H9 (cell line): Measurements from ENCODE around the gene PLEKHG3. TPM values are rescaled to one million over a fixed set of nuclear protein-coding genes. Genes with fewer than 3 reads are reported as not detected.

Experiments
- DNase-seq: peaks from one replicate; pipeline ENCODE4 v3.0.0-alpha.2; 2017
- H2AFZ ChIP-seq: one replicate; pipeline ENCODE4 v1.6.1; 2013; ENCODE audit warnings: mild to moderate bottlenecking, low read length, control low read depth, moderate library complexity
- H2AK5ac ChIP-seq: 2 replicates; pipeline ENCODE4 v1.6.1; 2013; ENCODE audit warnings: low read length, control low read depth, mixed read lengths; ENCODE audit not compliant: insufficient read length
- H2BK120ac ChIP-seq: one replicate; pipeline ENCODE4 v1.6.1; 2013; ENCODE audit warnings: low read depth, mild to moderate bottlenecking, low read length, control low read depth, inconsistent platforms; ENCODE audit not compliant: poor library complexity, severe bottlenecking
- H2BK12ac ChIP-seq: 2 replicates; pipeline ENCODE4 v1.6.1; 2013; ENCODE audit warnings: low read length, control low read depth, mixed read lengths, low read depth; ENCODE audit not compliant: insufficient read length
- H2BK15ac ChIP-seq: 2 replicates; pipeline ENCODE4 v1.6.1; 2013; ENCODE audit warnings: low read depth, low read length, control low read depth
- H2BK20ac ChIP-seq: one replicate; pipeline ENCODE4 v1.6.1; 2013; ENCODE audit warnings: low read depth, mild to moderate bottlenecking, low read length, control low read depth, inconsistent platforms; ENCODE audit not compliant: poor library complexity, severe bottlenecking
- H2BK5ac ChIP-seq: 2 replicates; pipeline ENCODE4 v1.6.1; 2013; ENCODE audit warnings: low read length, control low read depth, mixed read lengths; ENCODE audit not compliant: insufficient read length
- H3K14ac ChIP-seq: 2 replicates; pipeline ENCODE4 v1.6.1; 2013; ENCODE audit warnings: low read length, control low read depth; ENCODE audit not compliant: insufficient read depth
- H3K18ac ChIP-seq: 2 replicates; pipeline ENCODE4 v1.6.1; 2013; ENCODE audit warnings: low read depth, mild to moderate bottlenecking, mixed read lengths, low read length, control low read depth; ENCODE audit not compliant: insufficient read length
- H3K23ac ChIP-seq: 2 replicates; pipeline ENCODE4 v1.6.1; 2013; ENCODE audit warnings: low read length, control low read depth, mixed read lengths, low read depth; ENCODE audit not compliant: insufficient read length
- H3K23me2 ChIP-seq: 2 replicates; pipeline ENCODE4 v1.6.1; 2013; ENCODE audit warnings: low read depth, mild to moderate bottlenecking, mixed read lengths, low read length, control low read depth; ENCODE audit not compliant: insufficient read length, poor library complexity, severe bottlenecking
- H3K27ac ChIP-seq: 2 replicates; pipeline ENCODE4 v1.5.1; 2013; ENCODE audit warnings: low read length, control low read depth, mixed read lengths, low read depth; ENCODE audit not compliant: insufficient read length
- H3K27me3 ChIP-seq: 2 replicates; pipeline ENCODE4 v1.6.1; 2013; ENCODE audit warnings: low read length, control low read depth, inconsistent platforms; ENCODE audit not compliant: insufficient read depth
- H3K4ac ChIP-seq: 2 replicates; pipeline ENCODE4 v1.6.1; 2013; ENCODE audit warnings: low read depth, mild to moderate bottlenecking, control low read depth, inconsistent platforms, low read length, moderate library complexity
- H3K4me1 ChIP-seq: 2 replicates; pipeline ENCODE4 v1.6.1; 2013; ENCODE audit warnings: low read length, control low read depth, inconsistent platforms; ENCODE audit not compliant: insufficient read depth
- H3K4me2 ChIP-seq: 2 replicates; pipeline ENCODE4 v1.6.1; 2013; ENCODE audit warnings: low read length, control low read depth, mixed read lengths; ENCODE audit not compliant: insufficient read length, insufficient read depth
- H3K56ac ChIP-seq: 2 replicates; pipeline ENCODE4 v1.6.1; 2013; ENCODE audit warnings: low read depth, mild to moderate bottlenecking, mixed read lengths, low read length, control low read depth; ENCODE audit not compliant: insufficient read length
- H3K79me1 ChIP-seq: 2 replicates; pipeline ENCODE4 v1.6.1; 2013; ENCODE audit warnings: low read depth, mild to moderate bottlenecking, moderate library complexity, low read length, control low read depth, inconsistent platforms; ENCODE audit not compliant: insufficient read depth, poor library complexity, severe bottlenecking
- H3K79me2 ChIP-seq: 2 replicates; pipeline ENCODE4 v1.6.1; 2013; ENCODE audit warnings: low read length, control low read depth, inconsistent platforms; ENCODE audit not compliant: insufficient read depth
- H3K9ac ChIP-seq: 2 replicates; pipeline ENCODE4 v1.6.1; 2013; ENCODE audit warnings: low read length, control low read depth, mixed read lengths; ENCODE audit not compliant: insufficient read length; ENCODE audit errors: extremely low read depth
- H3K9me3 ChIP-seq: one replicate; pipeline ENCODE4 v1.6.1; 2013; ENCODE audit warnings: low read depth, low read length, inconsistent platforms; ENCODE audit not compliant: control insufficient read depth
- H3T11ph ChIP-seq: one replicate; pipeline ENCODE4 v1.6.1; 2013; ENCODE audit warnings: mild to moderate bottlenecking, low read length, control low read depth, inconsistent platforms
- H4K20me1 ChIP-seq: one replicate; pipeline ENCODE4 v1.6.1; 2013; ENCODE audit not compliant: control insufficient read depth, insufficient read length, insufficient read depth
- H4K5ac ChIP-seq: 2 replicates; pipeline ENCODE4 v1.6.1; 2013; ENCODE audit warnings: low read depth, mild to moderate bottlenecking, mixed read lengths, low read length, control low read depth; ENCODE audit not compliant: insufficient read length
- H4K8ac ChIP-seq: replicated peaks from 2 replicates; pipeline ENCODE4 v1.6.1; 2013; ENCODE audit warnings: low read length, control low read depth, mixed read lengths, low read depth; ENCODE audit not compliant: insufficient read length
- H4K91ac ChIP-seq: 2 replicates; pipeline ENCODE4 v1.6.1; 2013; ENCODE audit warnings: low read depth, mild to moderate bottlenecking, moderate library complexity, mixed read lengths, low read length, control low read depth; ENCODE audit not compliant: insufficient read length
- H3K27ac Mint-ChIP-seq, 3 experiments: 2 replicates in 2 of 3; 3 replicates in 1 of 3; pipeline ENCODE4 v1.8.0; 2020 to 2021; ENCODE audit warnings: mixed read lengths in 3 of 3, mild to moderate bottlenecking in 1 of 3, moderate library complexity in 1 of 3
- H3K27me3 Mint-ChIP-seq: 2 replicates; pipeline ENCODE4 v1.8.0; 2021; ENCODE audit warnings: low read depth, mild to moderate bottlenecking, moderate library complexity, mixed read lengths
- H3K36me3 Mint-ChIP-seq, 3 experiments: 2 replicates in 2 of 3; 3 replicates in 1 of 3; pipeline ENCODE4 v1.8.0; 2020 to 2021; ENCODE audit warnings: low read depth in 3 of 3, mixed read lengths in 3 of 3; ENCODE audit not compliant: insufficient read depth in 1 of 3
- H3K4me1 Mint-ChIP-seq, 2 experiments: 2 replicates each; pipeline ENCODE4 v1.8.0; 2020; ENCODE audit warnings: mixed read lengths in 2 of 2
- H3K4me3 Mint-ChIP-seq, 2 experiments: 2 replicates in 1 of 2; 3 replicates in 1 of 2; pipeline ENCODE4 v1.8.0; 2020 to 2021; ENCODE audit warnings: mild to moderate bottlenecking in 2 of 2, mixed read lengths in 2 of 2, moderate library complexity in 1 of 2
- H3K9me3 Mint-ChIP-seq, 2 experiments: 2 replicates in 1 of 2; 3 replicates in 1 of 2; pipeline ENCODE4 v1.8.0; 2020; ENCODE audit warnings: mild to moderate bottlenecking in 2 of 2, mixed read lengths in 2 of 2, moderate library complexity in 1 of 2
- WGBS: extraction: QIAGEN DNeasy Blood & Tissue Kit; methylation state at CpG from one replicate; pipeline ENCODE4 v1.1.7; 2013; ENCODE audit warnings: missing lambda C conversion rate, low lambda C conversion rate, mixed read lengths; ENCODE audit not compliant: insufficient read length; ENCODE audit errors: extremely low coverage; 5-methylcytosine and 5-hydroxymethylcytosine counted together
- total RNA-seq: library from RNA; stranded (reverse); gene quantifications from 2 replicates; pipeline ENCODE4 v1.2.1, GENCODE V29; 2021
- TF ChIP-seq, protein P1 (sequence below): fragments of 200-600 bp; sonication (generic); conservative IDR thresholded peaks from 3 replicates; pipeline ENCODE4 v1.8.0; 2021; ENCODE audit warnings: antibody characterized with exemption, mild to moderate bottlenecking

PLEKHG3 gene
- total RNA-seq, 1 experiment from 2014 or later, result 48.5 TPM

DNA sequence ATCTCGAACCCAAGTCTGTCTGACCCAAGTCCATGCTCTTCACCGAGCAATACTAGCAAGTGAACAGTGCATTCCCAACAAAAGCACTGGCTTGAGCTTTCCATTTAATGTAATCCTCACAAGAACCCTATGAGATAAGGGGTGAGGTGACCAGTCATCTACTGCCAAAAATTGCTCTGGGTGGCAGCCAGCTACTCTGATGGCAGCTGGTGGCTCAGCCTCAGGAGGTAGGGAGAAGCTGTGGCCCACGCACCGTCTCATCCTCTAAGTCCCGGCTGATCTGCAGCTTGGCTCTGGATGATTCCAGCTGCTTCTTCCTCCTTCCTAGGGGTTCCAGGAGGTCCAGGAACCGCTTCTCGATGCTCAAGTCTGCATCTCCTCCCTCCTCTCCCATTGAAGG is 75.2 kb downstream of the PLEKHG3 start:
- Histone ChIP-seq H3K23ac (no peak overlapping the region), H3K14ac (no peak overlapping the region), H4K8ac (no peak overlapping the region), H2BK120ac (no peak overlapping the region), H3K79me2 (no peaks in the 10 kb centered on the region), H3K79me1 (no peaks in the 10 kb centered on the region), H3K56ac (no peak overlapping the region), H2AFZ (no peak overlapping the region), H2AK5ac (no peak overlapping the region), H3K4me1 (no peaks in the 10 kb centered on the region), H3T11ph (no peak overlapping the region), H3K4ac (no peak overlapping the region), H4K91ac (no peak overlapping the region), H2BK20ac (no peak overlapping the region), H4K5ac (no peak overlapping the region), H4K20me1 (no peaks in the 10 kb centered on the region), H3K9me3 (no peaks in the 10 kb centered on the region), H3K9ac (no peak overlapping the region), H2BK12ac (no peak overlapping the region), H3K23me2 (no peaks in the 10 kb centered on the region), H3K18ac (no peak overlapping the region), H2BK15ac (no peak overlapping the region), H3K27ac (no peak overlapping the region), H2BK5ac (no peak overlapping the region), H3K27me3 (no peaks in the 10 kb centered on the region), H3K4me2 (no peak overlapping the region)
- peaks cover 3% of the 10 kb centered on the region; the same call in 1 of the 2 replicates for H3K27me3 Mint-ChIP-seq
- H3K4me1 Mint-ChIP-seq, result peaks cover 8% of the 10 kb centered on the region in 2 experiments; a peak in 3 of 4 replicates
- TF ChIP-seq, protein P1, sequence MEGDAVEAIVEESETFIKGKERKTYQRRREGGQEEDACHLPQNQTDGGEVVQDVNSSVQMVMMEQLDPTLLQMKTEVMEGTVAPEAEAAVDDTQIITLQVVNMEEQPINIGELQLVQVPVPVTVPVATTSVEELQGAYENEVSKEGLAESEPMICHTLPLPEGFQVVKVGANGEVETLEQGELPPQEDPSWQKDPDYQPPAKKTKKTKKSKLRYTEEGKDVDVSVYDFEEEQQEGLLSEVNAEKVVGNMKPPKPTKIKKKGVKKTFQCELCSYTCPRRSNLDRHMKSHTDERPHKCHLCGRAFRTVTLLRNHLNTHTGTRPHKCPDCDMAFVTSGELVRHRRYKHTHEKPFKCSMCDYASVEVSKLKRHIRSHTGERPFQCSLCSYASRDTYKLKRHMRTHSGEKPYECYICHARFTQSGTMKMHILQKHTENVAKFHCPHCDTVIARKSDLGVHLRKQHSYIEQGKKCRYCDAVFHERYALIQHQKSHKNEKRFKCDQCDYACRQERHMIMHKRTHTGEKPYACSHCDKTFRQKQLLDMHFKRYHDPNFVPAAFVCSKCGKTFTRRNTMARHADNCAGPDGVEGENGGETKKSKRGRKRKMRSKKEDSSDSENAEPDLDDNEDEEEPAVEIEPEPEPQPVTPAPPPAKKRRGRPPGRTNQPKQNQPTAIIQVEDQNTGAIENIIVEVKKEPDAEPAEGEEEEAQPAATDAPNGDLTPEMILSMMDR, result no peak
- no CpG with 5 or more reads among the region's 7 CpGs for WGBS
- H3K27ac Mint-ChIP-seq, result no peak overlapping the region
- peaks cover 2 to 12% (median 3%) of the 10 kb centered on the region in 3 experiments; a peak in 4 of 7 replicates for H3K36me3 Mint-ChIP-seq
- no peak for DNase-seq
- no peak overlapping the region for H3K4me3 Mint-ChIP-seq
- peaks cover 9 to 10% of the 10 kb centered on the region in 2 experiments for H3K9me3 Mint-ChIP-seq
